GM19468 (cell line): Measurements from ENCODE around the gene CAMSAP1.

Experiments
- ATAC-seq: cut with Tn5 transposase; IDR thresholded peaks from one replicate; pipeline ENCODE4 v1.9.1; 2021; ENCODE audit warnings: mild to moderate bottlenecking, moderate library complexity, moderate number of reproducible peaks; ENCODE audit not compliant: unreplicated experiment; ENCODE audit errors: extremely low read depth

The CAMSAP1 gene

DNA sequence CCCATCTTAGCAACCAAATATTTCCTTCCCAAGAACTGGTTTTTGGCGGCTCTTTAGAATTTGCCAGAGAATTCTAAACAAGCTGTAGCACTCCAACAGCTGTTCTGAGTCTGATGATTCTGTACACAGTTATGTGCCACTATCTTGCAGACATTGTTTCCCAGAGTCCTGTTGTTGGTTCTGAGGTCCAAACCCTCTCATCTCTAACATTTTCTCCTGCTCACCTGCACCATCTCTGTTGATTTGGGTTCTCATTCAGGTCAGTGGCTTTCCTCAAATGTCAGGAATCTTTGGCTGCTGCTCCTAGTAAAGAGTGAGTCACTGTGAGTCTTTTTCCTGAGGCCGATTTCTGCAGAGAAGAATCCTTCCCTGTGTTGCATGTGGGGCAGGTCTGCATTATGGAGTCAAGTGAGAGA is 50.0 kb downstream of the CAMSAP1 start:
- no peak for ATAC-seq

DNA sequence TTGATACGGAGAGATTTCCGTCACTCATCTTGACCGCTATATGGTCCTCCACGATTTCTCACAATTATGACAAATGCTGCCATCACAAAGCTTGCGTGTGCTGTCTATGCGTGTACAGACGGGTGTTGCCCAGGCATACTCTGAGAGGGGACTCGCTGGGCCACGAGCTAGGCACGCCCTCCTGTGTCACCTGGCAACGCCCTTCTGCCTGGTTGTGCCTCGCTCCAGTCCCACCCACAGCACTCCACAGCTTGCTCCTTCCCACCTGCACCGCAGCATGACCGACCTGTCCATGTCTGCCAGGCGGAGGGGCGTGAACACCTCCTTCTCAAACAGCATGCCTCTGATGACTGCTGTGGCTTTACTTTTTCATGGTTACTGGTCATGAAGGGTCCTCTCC is 55.6 kb downstream of the CAMSAP1 start:
- no peak for ATAC-seq

DNA sequence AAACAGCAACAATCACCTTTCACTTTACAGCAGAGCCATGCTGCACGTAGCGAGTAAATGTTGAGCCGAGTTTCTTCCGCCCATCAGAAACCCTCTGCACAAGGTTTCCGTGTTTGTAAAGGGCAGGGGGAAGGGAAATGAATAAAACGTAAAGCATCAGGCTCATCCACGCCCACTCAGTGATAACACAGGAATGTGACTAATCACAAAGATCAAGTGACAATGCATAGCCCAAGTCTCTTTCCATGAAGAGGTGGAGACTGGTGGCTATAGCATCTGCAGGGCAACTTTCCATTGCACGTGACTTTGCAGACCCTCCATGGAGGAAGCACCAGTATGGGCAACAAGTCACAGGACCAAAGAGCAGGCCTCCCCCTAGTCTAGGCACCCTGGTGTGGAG is 56.6 kb downstream of the CAMSAP1 start:
- no peak for ATAC-seq

DNA sequence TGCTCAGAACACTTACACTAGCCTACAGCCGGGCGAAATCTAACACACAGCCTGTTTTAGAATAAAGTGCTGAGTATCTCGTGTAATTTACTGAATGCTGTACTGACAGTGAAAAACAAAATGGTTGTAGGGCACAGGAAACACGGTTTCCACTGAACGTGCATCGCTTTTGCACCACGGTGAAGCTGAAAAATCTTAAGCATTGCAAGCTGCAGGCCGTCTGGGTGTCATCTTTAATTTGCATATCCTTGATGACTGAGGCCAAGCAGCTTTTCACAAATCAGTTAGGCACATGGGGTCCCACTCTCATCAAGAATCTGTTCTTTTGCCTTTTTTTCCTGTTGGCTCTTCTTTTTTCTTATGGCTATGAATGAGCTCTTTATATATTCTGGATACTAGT is 58.2 kb downstream of the CAMSAP1 start:
- ATAC-seq: no peak

DNA sequence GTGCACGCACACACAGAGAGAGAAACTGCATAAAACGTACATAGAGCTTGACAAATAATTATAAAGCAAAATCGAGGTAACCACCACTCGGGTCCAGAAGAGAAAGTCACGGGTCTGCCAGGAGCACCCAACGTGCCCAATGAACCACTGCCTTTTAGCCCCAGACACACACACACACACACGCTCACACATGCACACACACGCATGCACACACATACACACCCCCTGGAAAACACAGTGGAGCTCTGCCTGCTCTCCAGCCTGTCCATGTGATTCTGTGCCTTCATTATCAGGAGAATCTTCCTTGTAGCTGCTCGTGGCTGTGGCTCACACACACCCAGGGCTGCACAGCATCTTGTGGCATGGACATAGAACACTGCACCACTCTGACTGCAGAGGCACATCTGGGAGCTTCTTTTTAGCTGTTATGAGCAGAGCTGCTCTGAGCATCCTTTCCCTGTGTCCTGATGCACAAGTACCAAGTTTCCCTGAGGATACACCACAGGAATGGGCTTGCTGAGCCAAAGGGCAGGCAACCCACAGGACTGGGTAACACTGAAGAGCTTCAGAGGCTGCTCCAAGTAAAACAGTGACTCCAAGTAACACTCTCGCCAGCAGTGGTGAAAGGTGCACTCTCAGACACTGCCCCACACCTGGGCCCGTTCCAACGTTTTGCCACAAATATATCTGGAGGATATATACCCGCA is 58.9 kb downstream of the CAMSAP1 start:
- ATAC-seq: no peak

DNA sequence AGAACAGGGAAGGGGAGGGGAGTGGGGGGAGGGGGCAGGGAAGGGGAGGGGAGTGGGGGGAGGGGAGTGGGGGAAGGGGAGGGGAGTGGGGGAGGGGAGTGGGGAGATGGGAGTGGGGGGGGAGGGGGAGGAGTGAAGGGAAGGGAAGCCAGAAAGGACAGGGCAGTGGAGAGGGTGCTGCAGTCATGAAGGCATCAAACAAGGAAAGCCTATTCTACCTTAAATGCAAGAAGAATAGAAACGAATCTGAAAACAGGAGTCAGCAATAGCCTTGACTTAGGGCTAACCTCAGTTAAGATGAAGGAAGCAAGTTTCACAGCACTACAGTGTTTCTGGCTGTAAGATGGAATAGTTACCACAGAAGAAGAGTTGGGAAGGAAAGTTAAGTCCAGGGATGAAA is 59.5 kb downstream of the CAMSAP1 start:
- no peak for ATAC-seq

DNA sequence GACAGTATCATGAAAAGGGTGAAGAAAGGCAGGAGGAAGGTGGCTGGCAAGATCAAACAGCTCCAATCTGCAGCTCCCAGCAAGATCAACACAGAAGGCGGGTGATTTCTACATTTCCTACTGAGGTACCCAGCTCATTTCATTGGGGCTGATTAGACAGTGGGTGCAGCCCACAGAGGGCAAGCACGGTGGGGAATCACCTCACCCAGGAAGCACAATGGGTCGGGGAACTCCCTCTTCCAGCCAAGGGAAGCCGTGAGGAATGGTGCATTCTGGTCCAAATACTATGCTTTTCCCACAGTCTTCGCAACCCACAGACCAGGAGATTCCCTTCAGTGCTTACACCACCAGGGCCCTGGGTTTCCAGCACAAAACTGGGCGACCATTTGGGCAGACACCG is 66.8 kb downstream of the CAMSAP1 start:
- no peak for ATAC-seq

DNA sequence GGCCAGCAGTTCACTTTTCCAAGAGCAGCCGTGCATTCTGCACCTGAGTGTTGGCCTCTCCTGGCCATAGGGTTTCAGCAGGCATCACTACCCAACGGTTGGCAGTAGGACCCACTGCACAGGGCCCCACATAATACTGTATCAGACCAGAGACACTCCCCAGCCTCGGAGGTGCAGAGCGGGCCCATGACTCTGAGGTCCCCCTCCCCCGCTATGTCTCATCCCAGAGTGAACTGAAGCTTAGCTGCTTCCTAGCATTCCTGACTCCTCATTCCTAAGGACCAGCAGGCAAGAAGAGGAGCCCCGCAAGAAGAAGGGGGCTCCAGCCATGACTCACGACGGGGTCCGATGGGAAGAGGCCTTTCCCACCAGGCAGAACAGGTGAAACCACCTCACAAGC is 67.2 kb downstream of the CAMSAP1 start:
- no peak for ATAC-seq

DNA sequence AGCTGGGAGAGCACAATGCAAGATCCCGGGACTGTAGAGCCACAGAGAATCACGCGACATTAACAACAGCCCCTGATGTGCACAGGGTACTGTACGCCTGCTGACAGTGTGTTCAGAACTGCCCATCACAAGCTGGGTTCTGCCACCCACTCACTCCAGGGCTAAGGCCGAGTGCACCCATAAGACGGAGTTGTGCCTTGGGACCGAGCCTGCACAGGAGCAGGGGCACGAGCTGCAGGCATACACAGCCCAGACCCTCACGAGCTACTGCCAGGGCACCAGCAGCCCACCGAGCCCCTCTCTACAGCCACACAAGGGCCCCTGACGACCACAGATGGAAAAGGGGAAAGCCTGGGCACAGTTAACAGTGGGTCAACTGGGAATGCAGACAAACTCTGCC is 67.8 kb downstream of the CAMSAP1 start:
- no peak for ATAC-seq

DNA sequence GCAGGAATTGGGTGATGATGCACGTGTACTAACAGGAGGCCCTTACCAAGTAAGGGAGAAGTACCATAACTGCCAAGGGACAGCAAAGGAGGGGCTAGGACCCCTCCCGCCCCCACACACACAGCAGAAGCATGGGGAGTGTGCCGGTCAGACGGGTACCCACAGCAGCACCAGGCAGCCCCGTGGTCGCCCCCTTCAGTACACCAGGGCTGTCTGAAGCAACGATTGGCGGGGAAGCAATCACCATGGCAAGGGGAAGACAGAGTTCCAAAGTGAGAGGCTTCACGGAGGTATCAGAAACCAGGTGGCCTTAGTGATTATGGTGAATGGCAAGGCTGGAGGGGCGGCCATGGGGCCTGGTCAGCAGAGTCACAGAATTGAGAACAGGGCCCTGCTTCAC is 72.2 kb downstream of the CAMSAP1 start:
- ATAC-seq: no peak

DNA sequence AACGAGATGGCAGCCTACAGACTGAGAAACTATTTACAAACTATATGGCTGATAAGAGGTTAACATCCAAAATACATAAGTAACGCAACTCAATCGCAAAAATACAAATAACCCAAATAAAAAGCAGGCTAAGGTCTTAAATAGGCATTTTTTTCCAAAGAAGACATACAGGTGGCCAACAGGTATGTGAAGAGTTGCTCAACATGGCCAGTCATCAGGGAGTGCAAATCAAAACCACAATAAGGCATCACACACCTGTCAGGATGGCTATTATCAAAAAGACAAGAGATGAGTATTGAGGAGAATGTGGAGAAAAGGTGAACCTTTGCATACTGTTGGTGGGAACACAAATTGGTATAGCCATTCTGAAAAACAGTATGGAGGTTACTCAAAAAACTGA is 73.5 kb downstream of the CAMSAP1 start:
- no peak for ATAC-seq

DNA sequence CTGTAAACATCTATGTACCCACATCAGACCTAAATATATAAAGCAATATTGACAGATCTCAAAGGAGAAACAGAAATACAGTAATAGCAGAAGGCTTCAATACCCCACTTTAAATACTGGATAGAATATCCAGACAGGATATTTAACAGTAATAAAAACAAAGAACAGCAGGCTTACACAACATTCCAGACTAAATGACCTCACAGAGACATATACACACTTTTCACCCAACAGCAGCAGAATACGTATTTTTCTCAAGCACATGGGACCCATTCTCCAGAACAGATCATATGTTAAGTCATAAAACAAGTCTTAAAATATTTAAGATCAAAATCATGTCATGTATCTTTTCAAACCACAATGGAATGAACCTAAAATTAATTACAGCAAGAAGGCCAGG is 76.8 kb downstream of the CAMSAP1 start:
- ATAC-seq: no peak

DNA sequence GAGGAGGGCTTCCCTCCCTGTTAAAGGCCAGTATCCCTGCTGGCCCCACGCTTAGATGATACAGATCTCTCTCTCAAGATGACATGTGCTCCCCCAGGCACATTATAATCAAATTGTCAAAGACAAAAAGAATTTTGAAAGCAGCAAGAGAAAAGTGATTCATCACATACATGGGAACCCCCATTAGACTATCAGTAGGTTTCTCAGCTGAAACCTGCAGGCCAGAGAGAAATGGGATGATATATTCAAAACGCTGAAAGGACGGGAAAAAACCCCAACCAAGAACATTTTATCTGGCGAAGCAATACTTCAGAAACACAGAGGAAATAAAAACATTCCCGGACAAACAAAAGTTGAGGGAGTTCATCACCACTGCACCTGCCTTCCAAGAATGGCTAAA is 78.7 kb downstream of the CAMSAP1 start:
- no peak for ATAC-seq

DNA sequence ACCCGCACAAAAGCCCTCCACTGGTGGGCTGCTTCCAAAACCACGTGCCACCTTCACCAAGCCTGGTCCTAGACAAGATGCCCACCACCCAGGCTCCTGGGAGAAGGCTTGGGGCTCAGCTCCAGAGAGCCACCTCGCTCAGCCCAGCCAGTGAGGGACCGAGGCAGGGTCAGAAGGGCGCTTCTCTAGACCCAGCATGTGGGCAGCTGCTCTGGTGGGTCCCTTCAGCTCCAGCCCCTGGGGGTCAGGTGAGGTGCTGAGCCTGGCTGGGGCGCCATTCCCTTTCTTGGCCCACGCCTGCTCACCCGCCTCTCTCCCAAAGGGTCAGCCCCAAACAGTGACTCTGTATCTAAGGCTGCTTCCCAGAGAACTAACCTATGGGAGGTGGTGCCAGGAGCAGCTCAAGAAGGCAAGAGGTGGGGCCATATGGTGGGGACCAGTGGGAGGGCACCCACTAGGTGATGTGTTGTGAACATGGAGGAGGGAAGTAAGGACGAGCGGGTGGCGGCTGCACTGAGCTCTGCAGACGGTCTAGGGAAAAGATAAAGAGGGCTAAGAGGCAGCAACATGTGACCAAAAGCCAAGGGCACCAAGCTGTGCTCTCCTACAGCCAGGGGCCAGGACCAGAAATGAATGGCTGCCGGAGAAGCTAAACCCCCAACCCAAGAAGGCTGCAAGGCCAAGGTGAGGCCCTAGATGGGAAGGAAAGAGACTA is 79.3 kb downstream of the CAMSAP1 start:
- ATAC-seq: no peak

DNA sequence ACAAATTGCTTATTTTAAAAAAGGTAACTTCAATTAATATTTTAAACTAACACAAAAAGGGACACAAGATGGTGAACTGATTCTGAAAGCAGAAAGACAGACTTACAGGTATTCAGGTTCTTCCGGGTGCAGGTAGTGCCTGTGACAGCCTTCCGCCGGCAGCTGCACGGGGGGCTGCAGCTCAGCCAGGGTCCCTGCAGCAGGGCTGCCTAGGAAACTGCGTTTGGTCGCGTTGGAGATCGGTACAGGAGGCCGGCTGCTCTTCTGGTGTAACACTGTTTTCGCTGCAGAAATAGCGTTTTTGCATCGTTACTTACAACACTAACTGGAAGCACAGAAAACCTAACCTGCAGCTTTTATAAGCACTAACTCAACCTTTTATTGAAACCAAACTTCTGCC is 80.0 kb downstream of the CAMSAP1 start:
- no peak for ATAC-seq

DNA sequence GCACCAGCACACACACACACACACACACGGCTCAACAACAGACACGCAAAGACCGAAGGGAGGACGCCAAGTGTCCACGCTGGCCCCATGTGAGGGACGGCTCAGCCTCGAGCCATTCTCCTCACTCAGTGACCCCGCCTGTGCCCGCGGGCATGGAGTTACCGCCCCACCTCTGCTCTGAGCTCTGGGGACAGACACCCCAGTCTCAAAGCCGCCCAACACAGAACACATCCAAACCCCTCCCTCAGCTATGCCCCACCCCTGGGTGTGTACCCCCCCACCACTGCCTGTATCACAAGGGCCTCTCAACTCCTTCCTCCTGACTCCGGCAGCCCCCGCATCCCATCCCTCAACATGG is 81.2 kb downstream of the CAMSAP1 start:
- ATAC-seq: no peak

DNA sequence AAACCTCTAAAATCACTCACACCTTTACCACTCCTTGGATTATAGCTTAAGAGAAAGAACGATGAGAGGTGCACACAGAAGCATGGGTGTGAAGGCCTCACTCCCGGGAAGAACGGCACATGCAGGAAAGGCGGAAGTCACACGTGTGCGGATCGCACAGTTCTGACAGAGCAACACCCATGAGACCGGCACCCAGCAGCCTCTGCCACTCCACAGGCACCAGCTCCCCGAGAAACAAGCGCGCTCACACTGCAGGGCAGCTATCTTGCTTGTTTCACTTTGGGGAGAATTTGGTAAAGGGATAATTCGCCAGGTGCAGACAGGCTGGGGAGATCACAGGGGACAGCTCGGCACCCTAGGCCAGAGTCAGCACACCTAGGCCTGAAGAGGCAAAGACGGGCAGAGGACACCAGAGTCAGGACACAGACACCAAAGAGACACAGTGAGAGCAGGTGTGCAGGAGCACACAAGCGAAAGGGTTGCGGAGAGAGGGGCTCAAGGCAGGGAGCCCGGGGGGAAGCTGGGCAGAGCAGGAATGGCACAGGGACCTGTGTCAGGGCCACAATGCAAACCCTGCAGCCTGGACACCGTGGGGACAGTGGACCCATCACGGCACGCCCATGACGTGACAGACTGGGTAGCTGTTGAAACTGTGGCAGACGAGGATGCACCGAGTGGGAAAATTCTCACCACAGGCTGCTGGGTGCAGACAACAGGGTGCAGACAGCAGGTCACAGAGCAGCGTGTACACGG is 81.7 kb downstream of the CAMSAP1 start:
- ATAC-seq: no peak

DNA sequence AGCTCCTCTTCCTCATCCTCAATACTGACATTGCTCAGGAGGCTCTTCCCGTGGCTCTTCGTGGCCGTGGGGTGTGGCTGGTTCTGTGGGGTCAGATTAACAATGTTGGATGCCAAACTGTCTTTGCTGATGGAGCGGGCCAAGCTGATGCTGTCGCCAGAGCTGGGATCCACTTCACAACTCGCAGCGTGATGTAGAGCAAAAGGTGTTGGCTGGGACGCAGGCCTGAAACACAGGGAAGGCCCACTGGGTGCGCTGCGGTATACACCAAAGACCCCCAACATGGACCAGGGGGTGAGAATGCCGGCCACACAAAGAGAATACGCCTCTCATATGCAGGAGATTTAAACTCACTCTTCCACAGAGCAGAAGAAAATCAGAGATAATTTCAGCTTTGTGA is 84.3 kb downstream of the CAMSAP1 start:
- ATAC-seq: no peak

DNA sequence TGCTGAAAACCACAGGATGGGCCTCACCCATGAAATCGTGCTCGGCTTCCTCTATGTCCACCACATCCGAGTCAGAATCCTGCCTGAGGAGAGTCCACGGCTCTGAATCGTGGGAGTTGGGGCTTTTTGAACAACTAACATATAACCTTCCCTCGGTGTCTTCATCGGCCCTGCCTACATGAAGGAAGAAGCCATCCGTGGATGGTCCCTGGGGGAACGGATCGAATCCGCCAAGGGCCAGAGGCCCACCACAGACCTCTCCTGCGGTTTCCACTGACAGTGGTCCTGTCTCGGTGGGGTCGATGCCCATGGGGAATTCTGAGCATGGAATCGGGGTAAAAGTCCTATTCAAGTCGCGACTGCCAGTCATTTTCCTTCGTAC is 85.0 kb downstream of the CAMSAP1 start:
- ATAC-seq: no peak

DNA sequence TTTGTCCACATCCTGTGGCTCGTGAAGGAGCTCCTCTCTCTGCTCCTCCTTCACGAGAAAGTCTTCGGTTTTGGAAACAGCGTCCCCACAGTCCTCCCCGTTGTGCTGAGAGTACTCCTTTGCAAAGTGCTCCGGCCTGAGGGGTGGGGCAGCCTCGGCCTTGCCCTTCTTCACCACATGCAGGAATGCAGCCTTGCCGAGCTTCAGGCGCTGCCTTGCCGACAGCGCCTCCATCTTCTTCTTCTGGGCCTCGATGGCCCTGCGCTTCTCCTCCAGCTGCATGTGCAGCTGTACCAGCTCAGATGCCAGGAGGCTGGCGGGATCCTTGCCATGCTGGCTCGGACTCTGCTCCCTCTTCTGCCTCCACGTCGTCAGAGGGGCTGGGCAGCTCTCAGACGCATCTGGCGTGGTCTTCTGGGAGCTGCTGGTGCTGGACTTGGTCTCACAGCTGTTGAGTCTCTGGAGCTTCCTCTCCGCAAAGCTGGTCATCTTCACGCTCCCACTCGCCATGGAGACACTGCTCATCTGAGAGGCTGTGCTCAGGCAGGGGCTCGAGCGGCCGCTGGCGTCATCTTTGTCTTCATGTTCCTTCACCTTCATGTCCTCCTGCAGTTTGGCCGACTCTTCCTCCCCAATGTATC is 85.5 kb downstream of the CAMSAP1 start:
- ATAC-seq: no peak

DNA sequence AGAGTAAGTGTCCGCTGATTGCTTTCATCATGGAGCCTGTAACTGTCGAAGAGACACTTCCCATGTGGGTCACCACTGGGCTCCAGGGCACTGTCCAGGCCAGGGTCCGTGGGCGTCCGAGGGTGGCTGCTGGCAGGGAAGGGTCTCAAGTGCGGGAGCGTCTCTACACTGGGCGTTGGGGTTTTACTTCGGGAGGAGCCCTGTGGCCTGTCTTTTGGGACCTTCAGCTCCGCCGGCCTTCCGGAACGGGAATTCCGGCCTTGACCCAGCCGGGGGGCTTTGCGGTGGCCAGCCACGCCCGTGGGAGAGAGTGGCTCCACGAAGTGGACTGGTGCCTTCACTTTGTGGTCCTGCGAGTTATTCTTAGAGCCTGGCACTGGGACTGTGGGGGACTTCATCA is 86.2 kb downstream of the CAMSAP1 start:
- ATAC-seq: no peak
